ENCODE data around the gene KCNK4. TPM values are rescaled to one million over a fixed set of nuclear protein-coding genes. Genes with fewer than 3 reads are reported as not detected.
A peak's percentile ranks its signal among the peaks of the same experiment; 100 is the strongest.

KCNK4 gene
- total RNA-seq, 1 donor from 2014 or later: 0.52 TPM

DNA sequence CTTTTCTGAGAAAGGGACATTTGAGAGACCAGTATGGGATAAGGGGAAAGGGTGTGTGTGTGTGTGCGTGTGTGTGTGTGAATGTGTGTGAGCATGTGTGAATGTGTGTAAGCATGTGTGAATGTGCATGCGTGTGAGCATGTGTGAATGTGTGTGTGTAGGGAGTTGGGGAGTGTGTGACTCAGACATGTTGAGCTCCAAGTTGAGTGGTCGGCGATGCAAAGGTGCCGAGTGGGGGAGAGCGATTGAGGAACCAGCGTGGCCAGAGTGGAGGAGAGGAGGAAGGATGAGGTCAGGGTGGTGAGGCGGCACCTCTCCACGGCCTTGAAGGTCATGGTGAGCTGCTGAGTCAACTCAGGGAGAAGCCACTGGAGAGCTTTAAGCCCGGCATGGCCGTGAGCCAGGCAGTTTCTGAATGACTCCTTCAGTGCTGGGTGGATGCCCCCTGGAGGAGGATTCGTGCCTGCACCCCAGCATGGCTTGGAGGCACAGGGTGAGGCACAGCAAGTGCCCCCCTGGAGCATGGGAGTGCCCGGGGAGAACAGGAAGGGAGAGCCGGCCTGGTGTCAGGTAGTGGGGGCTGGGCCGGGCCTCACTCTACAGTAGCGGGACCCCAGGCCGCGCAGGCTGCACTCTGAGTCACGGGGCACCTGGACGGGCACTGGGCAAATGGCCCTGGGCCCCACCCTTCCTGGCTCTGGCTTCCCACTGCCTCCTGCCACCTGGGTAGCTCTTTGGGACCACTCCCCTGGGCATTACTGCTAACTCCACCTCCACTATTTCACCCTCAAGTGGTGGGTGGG, 40.7 kb downstream of the KCNK4 start:
- no peaks in the 10 kb centered on the region for H3K27me3 ChIP-seq (ENCODE audit: insufficient read depth, low read length)
- peaks cover 4% of the 10 kb centered on the region for H4K20me1 ChIP-seq (ENCODE audit: insufficient read depth, low read length)
- no peak overlapping the region for H3K27ac ChIP-seq (ENCODE audit: low read depth, low read length)
- Mint-ChIP-seq H3K9me3 (ENCODE audit: unreplicated experiment) (peaks cover 2% of the 10 kb centered on the region), H3K4me1 (ENCODE audit: low read depth, unreplicated experiment) (peaks cover 11% of the 10 kb centered on the region), H3K27ac (ENCODE audit: unreplicated experiment) (no peak overlapping the region), H3K4me3 (ENCODE audit: unreplicated experiment) (no peak overlapping the region), H3K27me3 (ENCODE audit: low read depth, unreplicated experiment) (peaks cover 9% of the 10 kb centered on the region), H3K36me3 (ENCODE audit: low read depth, unreplicated experiment) (peaks cover 2% of the 10 kb centered on the region)
- peak overlapping the region; percentile 35 for H2AFZ ChIP-seq (ENCODE audit: low read depth, low read length)
- H3K79me2 ChIP-seq (ENCODE audit: insufficient read depth, low read length): no peaks in the 10 kb centered on the region
- peaks cover 16% of the 10 kb centered on the region for H3K4me1 ChIP-seq (ENCODE audit: insufficient read depth, low read length)
- H3K36me3 ChIP-seq (ENCODE audit: insufficient read depth, low read length): no peaks in the 10 kb centered on the region
- FAIRE-seq (no peak), DNase-seq (ENCODE audit: low read depth) (peak; percentile 76)
- H3K9ac ChIP-seq (ENCODE audit: low read length): no peak overlapping the region
- no peak overlapping the region for H3K4me3 ChIP-seq (ENCODE audit: insufficient read depth, low read depth, low read length)
- TF ChIP-seq, protein P1, sequence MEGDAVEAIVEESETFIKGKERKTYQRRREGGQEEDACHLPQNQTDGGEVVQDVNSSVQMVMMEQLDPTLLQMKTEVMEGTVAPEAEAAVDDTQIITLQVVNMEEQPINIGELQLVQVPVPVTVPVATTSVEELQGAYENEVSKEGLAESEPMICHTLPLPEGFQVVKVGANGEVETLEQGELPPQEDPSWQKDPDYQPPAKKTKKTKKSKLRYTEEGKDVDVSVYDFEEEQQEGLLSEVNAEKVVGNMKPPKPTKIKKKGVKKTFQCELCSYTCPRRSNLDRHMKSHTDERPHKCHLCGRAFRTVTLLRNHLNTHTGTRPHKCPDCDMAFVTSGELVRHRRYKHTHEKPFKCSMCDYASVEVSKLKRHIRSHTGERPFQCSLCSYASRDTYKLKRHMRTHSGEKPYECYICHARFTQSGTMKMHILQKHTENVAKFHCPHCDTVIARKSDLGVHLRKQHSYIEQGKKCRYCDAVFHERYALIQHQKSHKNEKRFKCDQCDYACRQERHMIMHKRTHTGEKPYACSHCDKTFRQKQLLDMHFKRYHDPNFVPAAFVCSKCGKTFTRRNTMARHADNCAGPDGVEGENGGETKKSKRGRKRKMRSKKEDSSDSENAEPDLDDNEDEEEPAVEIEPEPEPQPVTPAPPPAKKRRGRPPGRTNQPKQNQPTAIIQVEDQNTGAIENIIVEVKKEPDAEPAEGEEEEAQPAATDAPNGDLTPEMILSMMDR (IDR thresholded peaks at IDR 0.05; ENCODE audit: insufficient read depth, low read depth, low read length): peak; percentile 44
- TF ChIP-seq EZH2 (IDR thresholded peaks at IDR 0.05; ENCODE audit: insufficient read depth, low read length): no peak
- peak overlapping the region; percentile 49 for H3K4me2 ChIP-seq (ENCODE audit: low read length)
- H3K9me3 ChIP-seq (ENCODE audit: insufficient read depth, low read depth, low read length): no peaks in the 10 kb centered on the region

DNA sequence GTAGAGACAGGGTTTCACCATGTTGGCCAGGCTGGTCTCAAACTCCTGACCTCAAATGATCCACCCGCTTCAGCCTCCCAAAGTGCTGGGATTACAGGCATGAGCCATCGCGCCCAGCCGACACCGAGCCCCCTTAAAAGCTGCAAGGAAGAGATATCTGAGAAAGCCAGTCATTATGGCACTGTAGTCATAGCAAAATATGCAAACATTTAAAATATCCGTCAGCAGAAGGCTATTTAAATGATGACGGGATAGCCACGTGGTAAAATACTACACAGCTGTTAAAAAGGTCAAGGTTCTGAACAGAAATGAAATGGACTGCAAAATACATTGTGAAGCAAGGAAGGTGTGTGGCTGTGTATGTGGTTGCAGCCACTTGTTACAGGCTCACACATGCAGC, 42.5 kb downstream of the KCNK4 start:
- H3K27ac ChIP-seq (ENCODE audit: low read depth, low read length): no peak overlapping the region
- no peak for DNase-seq (ENCODE audit: low read depth)
- H3K9me3 Mint-ChIP-seq (ENCODE audit: unreplicated experiment): no peaks in the 10 kb centered on the region
- H3K4me3 ChIP-seq (ENCODE audit: insufficient read depth, low read depth, low read length): no peak overlapping the region
- H3K4me2 ChIP-seq (ENCODE audit: low read length): no peak overlapping the region
- no peak overlapping the region for H3K9ac ChIP-seq (ENCODE audit: low read length)
- TF ChIP-seq, protein P1 (IDR thresholded peaks at IDR 0.05; ENCODE audit: insufficient read depth, low read depth, low read length): no peak
- no peak for TF ChIP-seq EZH2 (IDR thresholded peaks at IDR 0.05; ENCODE audit: insufficient read depth, low read length)
- no peaks in the 10 kb centered on the region for H3K79me2 ChIP-seq (ENCODE audit: insufficient read depth, low read length)
- no peak overlapping the region for H3K4me3 Mint-ChIP-seq (ENCODE audit: unreplicated experiment)
- peaks cover 16% of the 10 kb centered on the region for H3K4me1 ChIP-seq (ENCODE audit: insufficient read depth, low read length)
- no peaks in the 10 kb centered on the region for H3K9me3 ChIP-seq (ENCODE audit: insufficient read depth, low read depth, low read length)
- H3K36me3 Mint-ChIP-seq (ENCODE audit: low read depth, unreplicated experiment): no peaks in the 10 kb centered on the region
- peaks cover 4% of the 10 kb centered on the region for H4K20me1 ChIP-seq (ENCODE audit: insufficient read depth, low read length)
- H3K4me1 Mint-ChIP-seq (ENCODE audit: low read depth, unreplicated experiment): peaks cover 11% of the 10 kb centered on the region
- FAIRE-seq: no peak
- H3K36me3 ChIP-seq (ENCODE audit: insufficient read depth, low read length): no peaks in the 10 kb centered on the region
- H3K27me3 ChIP-seq (ENCODE audit: insufficient read depth, low read length): no peaks in the 10 kb centered on the region
- peaks cover 6% of the 10 kb centered on the region for H3K27me3 Mint-ChIP-seq (ENCODE audit: low read depth, unreplicated experiment)
- no peak overlapping the region for H2AFZ ChIP-seq (ENCODE audit: low read depth, low read length)
- no peak overlapping the region for H3K27ac Mint-ChIP-seq (ENCODE audit: unreplicated experiment)

Data from astrocyte (in vitro differentiated cells and primary cell).